ENCODE data around the gene MAP7. TPM values are rescaled to one million over a fixed set of nuclear protein-coding genes. Genes with fewer than 3 reads are reported as not detected.

Gene MAP7
- total RNA-seq = 10 to 100 TPM; 16.5 to 47.1 (median 38.8) TPM

DNA sequence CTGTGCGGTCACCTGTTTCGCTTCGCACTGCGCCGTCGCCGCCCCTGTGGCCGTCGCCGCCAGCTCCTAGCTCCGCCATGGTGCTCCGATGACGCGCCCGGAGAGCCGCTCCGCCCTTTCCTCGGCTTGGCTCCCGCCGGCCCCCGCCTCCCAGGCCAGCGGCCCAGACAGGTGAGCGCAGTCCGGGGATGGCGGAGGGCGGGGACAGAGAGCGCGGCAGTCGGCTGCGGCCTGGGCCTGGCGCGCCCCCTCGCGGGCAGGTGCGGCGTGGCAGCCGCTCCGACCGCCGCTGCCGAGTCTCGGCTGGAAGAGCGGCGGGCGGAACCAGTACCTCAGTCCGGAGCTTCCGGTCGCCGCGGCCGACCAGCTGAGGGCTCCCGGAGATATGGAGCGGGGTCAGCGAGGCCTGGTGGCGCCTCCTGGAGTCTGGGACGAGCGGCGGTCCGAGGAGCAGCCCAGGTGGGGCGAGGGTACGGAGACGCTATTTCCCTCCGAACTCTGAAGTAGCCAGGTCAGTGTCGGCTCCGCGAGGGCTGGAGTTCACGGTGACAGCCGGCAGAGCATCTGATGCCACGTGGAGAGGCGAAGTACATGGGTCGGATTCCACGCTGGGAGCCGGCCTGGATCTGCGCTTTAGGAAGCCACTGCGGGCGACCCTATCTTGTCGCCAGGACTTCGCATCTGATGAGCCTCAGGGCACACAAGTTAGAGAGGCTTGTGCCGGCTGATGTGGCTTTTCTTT, at the start of gene MAP7:
TSS of gene MAP7 (minus strand) at position 93 of the 742 bp plus-strand sequence. CDS start at position 79, 14 bp downstream.
- H3K27ac ChIP-seq = peak within 1 kb of the TSS; percentile 59 to 91 (median 74)
- TF ChIP-seq, protein P1, sequence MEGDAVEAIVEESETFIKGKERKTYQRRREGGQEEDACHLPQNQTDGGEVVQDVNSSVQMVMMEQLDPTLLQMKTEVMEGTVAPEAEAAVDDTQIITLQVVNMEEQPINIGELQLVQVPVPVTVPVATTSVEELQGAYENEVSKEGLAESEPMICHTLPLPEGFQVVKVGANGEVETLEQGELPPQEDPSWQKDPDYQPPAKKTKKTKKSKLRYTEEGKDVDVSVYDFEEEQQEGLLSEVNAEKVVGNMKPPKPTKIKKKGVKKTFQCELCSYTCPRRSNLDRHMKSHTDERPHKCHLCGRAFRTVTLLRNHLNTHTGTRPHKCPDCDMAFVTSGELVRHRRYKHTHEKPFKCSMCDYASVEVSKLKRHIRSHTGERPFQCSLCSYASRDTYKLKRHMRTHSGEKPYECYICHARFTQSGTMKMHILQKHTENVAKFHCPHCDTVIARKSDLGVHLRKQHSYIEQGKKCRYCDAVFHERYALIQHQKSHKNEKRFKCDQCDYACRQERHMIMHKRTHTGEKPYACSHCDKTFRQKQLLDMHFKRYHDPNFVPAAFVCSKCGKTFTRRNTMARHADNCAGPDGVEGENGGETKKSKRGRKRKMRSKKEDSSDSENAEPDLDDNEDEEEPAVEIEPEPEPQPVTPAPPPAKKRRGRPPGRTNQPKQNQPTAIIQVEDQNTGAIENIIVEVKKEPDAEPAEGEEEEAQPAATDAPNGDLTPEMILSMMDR (IDR thresholded peaks at IDR 0.05) = peak; percentile 65 to 99 (median 98)
- TF ChIP-seq POLR2A (IDR thresholded peaks at IDR 0.05) = peak in 1 of 2 donors; percentile 49
- no peaks in the 10 kb centered on the region for H3K27me3 ChIP-seq
- peak; percentile 45 to 95 (median 91) for DNase-seq
- H3K9me3 ChIP-seq = peaks cover 0 to 5% (median 0%) of the 10 kb centered on the region in 4 donors
- H3K36me3 ChIP-seq = peaks cover 0 to 6% (median 0%) of the 10 kb centered on the region in 3 donors
- peaks cover 0 to 14% (median 7%) of the 10 kb centered on the region in 4 donors for H3K4me1 ChIP-seq
- H3K4me3 ChIP-seq = peak within 1 kb of the TSS; percentile 61 to 91 (median 74)

DNA sequence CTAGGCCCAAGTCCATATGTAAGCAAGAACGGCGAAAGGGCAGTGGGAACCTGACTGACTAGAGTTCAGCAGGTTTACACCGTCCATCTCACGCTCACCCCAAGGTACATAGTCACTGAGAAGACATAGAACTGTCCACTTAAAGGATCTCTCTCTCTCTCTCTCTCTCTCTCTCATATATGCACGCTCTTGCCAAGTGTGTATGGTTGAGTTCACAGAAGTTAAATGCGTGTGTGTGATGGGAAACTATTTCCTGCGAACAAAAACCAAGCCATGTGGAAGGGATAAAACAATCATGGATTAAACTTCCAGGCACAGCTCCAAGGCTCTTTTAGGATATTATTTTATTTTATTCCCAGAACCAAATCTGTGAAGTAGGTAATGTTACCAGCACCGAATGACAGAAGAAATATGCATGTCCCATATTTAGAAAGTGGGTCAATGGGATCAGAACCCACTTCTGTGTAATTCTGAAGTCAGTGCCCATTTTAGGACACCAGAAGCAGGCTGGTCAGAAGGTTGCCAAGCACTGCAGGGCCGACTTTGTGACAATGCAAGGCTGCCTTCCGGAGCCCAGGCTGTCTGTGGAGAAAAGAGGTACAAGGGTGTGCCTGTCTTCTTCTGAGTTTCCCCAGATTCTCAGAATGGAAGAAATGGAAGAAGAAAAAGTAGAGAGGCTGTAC, 49.2 kb upstream of the MAP7 start:
- no peak overlapping the region for H3K4me3 ChIP-seq
- TF ChIP-seq POLR2A (IDR thresholded peaks at IDR 0.05) = no peak
- H3K36me3 ChIP-seq = peaks cover 0 to 12% (median 0%) of the 10 kb centered on the region in 3 donors
- H3K9me3 ChIP-seq = no peaks in the 10 kb centered on the region
- H3K27ac ChIP-seq = peak overlapping the region in 1 of 4 donors; percentile 28
- peaks cover 0 to 2% (median 0%) of the 10 kb centered on the region in 4 donors for H3K4me1 ChIP-seq
- no peaks in the 10 kb centered on the region for H3K27me3 ChIP-seq
- no peak for DNase-seq

DNA sequence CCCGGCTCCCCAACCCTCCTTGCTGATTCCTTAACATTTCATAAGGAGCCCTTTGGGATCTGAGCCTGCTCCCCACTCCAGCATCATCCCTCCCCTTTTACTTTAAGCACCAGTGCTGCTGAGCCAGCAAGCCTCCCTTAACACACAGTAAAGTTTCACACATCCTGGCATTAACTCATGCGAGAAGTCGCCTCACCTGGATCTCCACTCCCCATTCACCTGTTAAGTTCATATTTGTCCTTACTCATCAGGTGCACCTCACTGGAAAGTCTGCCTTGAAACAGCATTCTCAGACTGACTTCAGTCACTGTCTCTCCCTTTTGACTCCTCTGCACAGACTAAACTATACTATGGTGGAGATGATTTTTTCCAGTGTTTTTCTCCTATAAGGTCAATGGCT, 47.8 kb upstream of the MAP7 start:
- Histone ChIP-seq H3K4me1 (peaks cover 0 to 8% (median 0%) of the 10 kb centered on the region in 4 donors), H3K4me3 (no peak overlapping the region), H3K27me3 (no peaks in the 10 kb centered on the region), H3K36me3 (peaks cover 0 to 4% (median 0%) of the 10 kb centered on the region in 3 donors), H3K9me3 (no peaks in the 10 kb centered on the region), H3K27ac (no peak overlapping the region)
- no peak for DNase-seq
- TF ChIP-seq, protein P1 (IDR thresholded peaks at IDR 0.05) = no peak
- TF ChIP-seq POLR2A (IDR thresholded peaks at IDR 0.05) = no peak

DNA sequence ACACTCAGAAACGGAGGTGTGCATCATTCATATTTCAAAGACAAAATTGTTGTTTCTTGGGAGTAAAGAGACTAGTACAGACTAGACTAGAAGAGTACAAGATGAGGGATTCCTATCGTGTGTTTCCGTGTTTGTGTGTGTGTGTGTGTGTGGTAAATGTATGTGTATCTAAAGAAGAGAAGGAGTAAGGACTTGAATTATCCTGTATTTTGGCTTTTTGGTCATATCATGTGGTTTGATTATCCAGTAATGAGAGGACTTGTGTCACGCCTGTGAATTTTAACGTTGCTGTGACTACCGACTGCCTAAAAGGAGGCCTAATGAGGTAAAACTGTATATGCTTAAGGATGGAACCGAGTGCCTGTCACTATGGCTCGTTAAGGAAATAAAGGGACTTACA, 44.4 kb upstream of the MAP7 start:
- no peaks in the 10 kb centered on the region for H3K27me3 ChIP-seq
- no peak for TF ChIP-seq POLR2A (IDR thresholded peaks at IDR 0.05)
- TF ChIP-seq, protein P1 (IDR thresholded peaks at IDR 0.05) = no peak
- H3K4me1 ChIP-seq = peaks cover 0 to 8% (median 0%) of the 10 kb centered on the region in 4 donors
- peaks cover 0 to 36% (median 0%) of the 10 kb centered on the region in 3 donors for H3K36me3 ChIP-seq
- H3K9me3 ChIP-seq = no peaks in the 10 kb centered on the region
- no peak overlapping the region for H3K27ac ChIP-seq
- H3K4me3 ChIP-seq = no peak overlapping the region
- no peak for DNase-seq

DNA sequence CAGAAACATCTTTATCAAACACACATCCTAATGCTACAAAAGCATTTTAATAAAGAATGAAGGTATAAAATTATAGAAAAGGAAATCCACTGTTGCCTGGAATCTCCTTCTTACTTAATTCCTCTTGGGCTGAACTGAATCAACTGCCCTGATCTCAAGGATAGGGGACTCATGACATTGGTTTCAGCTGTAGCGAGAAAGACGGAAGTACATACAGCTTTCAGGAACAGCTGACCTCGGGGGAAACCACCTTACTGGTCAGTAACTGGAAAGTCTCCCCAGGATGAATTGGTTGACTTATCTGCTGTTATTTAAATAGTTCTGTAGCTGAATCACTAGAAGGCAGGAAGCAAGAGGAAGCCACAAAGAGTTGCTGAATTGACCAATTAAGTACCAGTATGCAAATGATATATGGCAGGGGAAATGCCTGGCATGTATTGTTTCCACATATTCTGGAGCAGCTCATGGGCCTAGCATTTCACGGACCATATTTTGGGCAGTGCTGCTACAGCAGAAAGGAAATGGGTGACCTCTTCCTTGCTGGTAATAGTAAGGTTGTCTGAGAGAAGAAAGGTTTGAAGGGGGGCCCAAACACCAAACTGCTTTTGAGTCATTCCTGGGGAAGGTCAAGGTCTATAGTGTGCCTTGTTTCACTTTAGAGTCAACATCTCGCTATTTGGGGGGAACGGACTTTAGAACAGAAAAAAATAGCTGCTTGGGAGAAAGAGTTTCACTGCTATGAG, 43.7 kb upstream of the MAP7 start:
- no peaks in the 10 kb centered on the region for H3K9me3 ChIP-seq
- H3K27ac ChIP-seq = peak overlapping the region in 1 of 4 donors; percentile 27
- no peak overlapping the region for H3K4me3 ChIP-seq
- H3K27me3 ChIP-seq = no peaks in the 10 kb centered on the region
- peaks cover 0 to 41% (median 0%) of the 10 kb centered on the region in 3 donors for H3K36me3 ChIP-seq
- H3K4me1 ChIP-seq = peaks cover 0 to 8% (median 0%) of the 10 kb centered on the region in 4 donors
- peak in 1 of 3 donors; percentile 54 for DNase-seq
- TF ChIP-seq, protein P1 (IDR thresholded peaks at IDR 0.05) = no peak
- no peak for TF ChIP-seq POLR2A (IDR thresholded peaks at IDR 0.05)

Data from Peyer's patch (tissue), 4 donors.